ENCODE results near the gene PMPCA. TPM values are rescaled to one million over a fixed set of nuclear protein-coding genes. Genes with fewer than 3 reads are reported as not detected.
A peak's percentile ranks its signal among the peaks of the same experiment; 100 is the strongest.

Gene PMPCA
- total RNA-seq, 4 donors from 2014 or later, result 22.8 to 43.9 (median 35.0) TPM

GRCh38 chr9:136363106-136363948 is 47.1 kb upstream of the PMPCA start, which contains the start of gene DNLZ:
Gene DNLZ (minus strand): TSS chr9:136363744. CDS start chr9:136363714, 30 bp downstream.
- WGBS, result 0% methylated on average over 4 of the region's 97 CpGs
- peaks cover 29 to 39% (median 37%) of the 10 kb centered on the region in 4 donors for H3K4me1 ChIP-seq
- TF ChIP-seq EP300 (IDR thresholded peaks at IDR 0.05), result no peak
- TF ChIP-seq CTCF (IDR thresholded peaks at IDR 0.05), result peak in 2 of 3 experiments; percentile 99
- TF ChIP-seq POLR2AphosphoS5 (IDR thresholded peaks at IDR 0.05), result peak; percentile 81 to 91
- TF ChIP-seq POLR2A (IDR thresholded peaks at IDR 0.05; ENCODE audit: low read depth), result peak; percentile 78

GRCh38 chr9:136363949-136364748 is 46.3 kb upstream of the PMPCA start:
- TF ChIP-seq EP300 (IDR thresholded peaks at IDR 0.05) (no peak), POLR2AphosphoS5 (IDR thresholded peaks at IDR 0.05) (no peak), POLR2A (IDR thresholded peaks at IDR 0.05; ENCODE audit: low read depth) (no peak)
- DNase-seq (ENCODE audit: extremely low spot score), result no peak
- Histone ChIP-seq H3K27me3 (peaks cover 0 to 28% (median 0%) of the 10 kb centered on the region in 4 donors), H3K36me3 (peaks cover 0 to 9% (median 4%) of the 10 kb centered on the region in 4 donors), H3K4me3 (peak overlapping the region; percentile 87 to 100 (median 93)), H3K27ac (replicated peaks in 1 of 4) (no peak overlapping the region), H3K9me3 (no peaks in the 10 kb centered on the region), H3K4me1 (peaks cover 29 to 39% (median 37%) of the 10 kb centered on the region in 4 donors)
- intact Hi-C loops (cut with DNase I), result loop anchor here (2.0 kb wide), 1 partner anchor 21 kb away; no protein-coding TSS in a partner anchor
- WGBS, result 0% methylated on average over 4 of the region's 54 CpGs

More at GRCh38 chr9:136363106-136363948, 47.1 kb upstream of the PMPCA start, which contains the start of gene DNLZ:
- Histone ChIP-seq H3K4me3 (peak within 1 kb of the TSS; percentile 87 to 100 (median 93)), H3K27ac (replicated peaks in 1 of 4) (peak within 1 kb of the TSS; percentile 84 to 96 (median 94)), H3K36me3 (peaks cover 0 to 17% (median 8%) of the 10 kb centered on the region in 4 donors), H3K9me3 (no peaks in the 10 kb centered on the region), H3K27me3 (peaks cover 0 to 28% (median 0%) of the 10 kb centered on the region in 4 donors)
- DNase-seq (ENCODE audit: extremely low spot score), result peak; percentile 99
- intact Hi-C loops (cut with DNase I), result loop anchor here (2.0 kb wide), 1 partner anchor 21 kb away; no protein-coding TSS in a partner anchor

- 70% methylated on average over 2 of the region's 31 CpGs for WGBS
- Histone ChIP-seq H3K4me3 (no peak overlapping the region), H3K36me3 (peaks cover 0 to 4% (median 2%) of the 10 kb centered on the region in 4 donors), H3K4me1 (peaks cover 29 to 39% (median 37%) of the 10 kb centered on the region in 4 donors), H3K9me3 (no peaks in the 10 kb centered on the region), H3K27ac (replicated peaks in 1 of 4) (no peak overlapping the region), H3K27me3 (peaks cover 0 to 28% (median 0%) of the 10 kb centered on the region in 4 donors)
- no peak for TF ChIP-seq POLR2AphosphoS5 (IDR thresholded peaks at IDR 0.05)
- no peak for TF ChIP-seq EP300 (IDR thresholded peaks at IDR 0.05)
- TF ChIP-seq CTCF (IDR thresholded peaks at IDR 0.05), result no peak
- no peak for TF ChIP-seq POLR2A (IDR thresholded peaks at IDR 0.05; ENCODE audit: low read depth)
- intact Hi-C loops (cut with DNase I), result no loop called here
- DNase-seq (ENCODE audit: extremely low spot score), result no peak
These were observed 45.3 kb upstream of the PMPCA start for GRCh38 chr9:136364942-136365774.

GRCh38 chr9:136365775-136366222 is 44.7 kb upstream of the PMPCA start:
- TF ChIP-seq EP300 (IDR thresholded peaks at IDR 0.05) (no peak), POLR2AphosphoS5 (IDR thresholded peaks at IDR 0.05) (no peak), CTCF (IDR thresholded peaks at IDR 0.05) (no peak), POLR2A (IDR thresholded peaks at IDR 0.05; ENCODE audit: low read depth) (no peak)
- Histone ChIP-seq H3K4me3 (no peak overlapping the region), H3K36me3 (peaks cover 0 to 4% (median 0%) of the 10 kb centered on the region in 4 donors), H3K4me1 (peaks cover 29 to 34% (median 32%) of the 10 kb centered on the region in 4 donors), H3K27me3 (peaks cover 0 to 28% (median 0%) of the 10 kb centered on the region in 4 donors), H3K27ac (replicated peaks in 1 of 4) (no peak overlapping the region), H3K9me3 (no peaks in the 10 kb centered on the region)
- intact Hi-C loops (cut with DNase I), result no loop called here
- DNase-seq (ENCODE audit: extremely low spot score), result no peak
- WGBS, result 56% methylated on average over 9 of the region's 9 CpGs

Data from esophagus muscularis mucosa (tissue), 4 donors.